ENCODE measurements around the gene CCDC188.

DNA sequence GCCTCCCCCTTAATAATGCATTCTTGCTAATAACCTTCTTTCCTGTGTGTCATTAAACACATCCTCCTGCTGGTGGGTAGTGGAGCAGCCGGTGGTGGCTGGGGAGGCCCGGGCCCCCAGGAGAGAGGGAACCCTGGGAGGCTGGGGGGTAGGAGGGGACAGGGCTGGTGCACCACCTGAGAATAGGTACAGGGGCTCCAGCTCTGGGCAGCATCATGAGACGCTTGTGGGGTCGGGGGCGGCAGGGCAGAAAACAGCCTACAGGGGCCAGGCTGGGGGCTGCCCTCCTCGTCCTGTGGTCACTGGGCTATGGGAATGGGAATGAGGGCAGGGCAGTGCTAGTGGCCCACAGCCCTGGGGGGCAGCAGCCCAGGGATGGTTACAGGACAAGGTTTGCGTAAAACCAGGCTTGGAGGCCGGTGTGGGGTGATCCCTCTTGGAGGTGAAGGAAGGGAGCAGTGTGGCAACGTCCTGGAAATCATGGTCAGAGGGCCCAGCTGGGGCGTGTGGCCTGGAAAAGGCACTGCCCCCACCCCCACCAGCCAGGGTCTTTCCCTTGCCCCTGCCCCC is 18.5 kb upstream of the CCDC188 start:
- TF ChIP-seq POLR2A (IDR thresholded peaks at IDR 0.05) = no peak
- TF ChIP-seq, protein P1, sequence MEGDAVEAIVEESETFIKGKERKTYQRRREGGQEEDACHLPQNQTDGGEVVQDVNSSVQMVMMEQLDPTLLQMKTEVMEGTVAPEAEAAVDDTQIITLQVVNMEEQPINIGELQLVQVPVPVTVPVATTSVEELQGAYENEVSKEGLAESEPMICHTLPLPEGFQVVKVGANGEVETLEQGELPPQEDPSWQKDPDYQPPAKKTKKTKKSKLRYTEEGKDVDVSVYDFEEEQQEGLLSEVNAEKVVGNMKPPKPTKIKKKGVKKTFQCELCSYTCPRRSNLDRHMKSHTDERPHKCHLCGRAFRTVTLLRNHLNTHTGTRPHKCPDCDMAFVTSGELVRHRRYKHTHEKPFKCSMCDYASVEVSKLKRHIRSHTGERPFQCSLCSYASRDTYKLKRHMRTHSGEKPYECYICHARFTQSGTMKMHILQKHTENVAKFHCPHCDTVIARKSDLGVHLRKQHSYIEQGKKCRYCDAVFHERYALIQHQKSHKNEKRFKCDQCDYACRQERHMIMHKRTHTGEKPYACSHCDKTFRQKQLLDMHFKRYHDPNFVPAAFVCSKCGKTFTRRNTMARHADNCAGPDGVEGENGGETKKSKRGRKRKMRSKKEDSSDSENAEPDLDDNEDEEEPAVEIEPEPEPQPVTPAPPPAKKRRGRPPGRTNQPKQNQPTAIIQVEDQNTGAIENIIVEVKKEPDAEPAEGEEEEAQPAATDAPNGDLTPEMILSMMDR (IDR thresholded peaks at IDR 0.05) = no peak

Data from right lobe of liver (tissue), 4 donors.